Adrenal gland (tissue), 12 donors: Measurements from ENCODE around the gene FGD5. TPM values are rescaled to one million over a fixed set of nuclear protein-coding genes. Genes with fewer than 3 reads are reported as not detected.

Experiments
- DNase-seq, 7 donors: peaks; one replicate each; pipeline ENCODE4 v3.0.0-alpha.2; 2019 to 2020
- H3K27ac ChIP-seq, 5 donors: fragments of 200-600 bp; sonication (generic) in 4 of 5; 1 replicate in 3 of 5; 2 replicates in 2 of 5; pipeline versions ENCODE4 v1.5.1 to v1.8.0; 2016 to 2020; ENCODE audit warnings: mild to moderate bottlenecking in 1 of 5
- H3K27me3 ChIP-seq: fragments of 200-600 bp; 2 replicates; pipeline ENCODE4 v1.8.0; 2021
- H3K36me3 ChIP-seq, 2 donors: fragments of 200-600 bp; replicated peaks in 1 of 2; 1 replicate in 1 of 2; 2 replicates in 1 of 2; pipeline versions ENCODE4 v1.5.1 to v1.8.0; 2018 to 2022
- H3K4me1 ChIP-seq, 2 donors: fragments of 200-600 bp; replicated peaks in 1 of 2; 1 replicate in 1 of 2; 2 replicates in 1 of 2; pipeline versions ENCODE4 v1.5.1 to v1.8.0; 2018 to 2021
- H3K4me3 ChIP-seq, 4 donors: fragments of 200-600 bp; sonication (generic) in 3 of 4; one replicate each; pipeline ENCODE4 v1.5.1; 2016 to 2018
- H3K9me3 ChIP-seq, 3 donors: fragments of 200-600 bp; sonication (generic) in 1 of 3; replicated peaks in 1 of 3; 1 replicate in 2 of 3; 2 replicates in 1 of 3; pipeline versions ENCODE4 v1.5.1 to v1.8.0; 2016 to 2021
- POLR2A ChIP-seq, 2 donors: fragments of 450-650 bp; IDR thresholded peaks; one replicate each; pipeline ENCODE4 v1.6.1; 2017; ENCODE audit warnings: antibody characterized with exemption in 2 of 2, mild to moderate bottlenecking in 2 of 2, moderate library complexity in 1 of 2
- WGBS, 4 donors: extraction: QIAGEN DNeasy Blood & Tissue Kit in 2 of 4; methylation state at CpG; one replicate each; pipeline versions ENCODE4 v1.1.5 to v1.1.7; 2013 to 2017; 5-methylcytosine and 5-hydroxymethylcytosine counted together
- intact Hi-C, 2 donors: fragments of 100-400 bp; cut with DNase I; formaldehyde crosslinking; loops; one replicate each; pipeline versions ENCODE4 v1.14.1 to v1.15.0; 2022 to 2023
- polyA plus RNA-seq, 3 donors: library from polyadenylated mRNA; stranded (reverse); fragments of 200-250 nt in 2 of 3; fragments of 350-450 nt in 1 of 3; fragmentation: Illumina TruSeq in 1 of 3; extraction: RNeasy Lipid Tissue Mini Kit (QIAGEN cat#74804) in 1 of 3; gene quantifications; one replicate each; pipeline ENCODE4 v1.2.3, GENCODE V29; 2013 to 2014
- total RNA-seq, 9 donors: library from RNA; depleted of rRNA in 4 of 9; stranded (reverse); fragments of >200 nt in 4 of 9; fragments of 120-200 nt in 1 of 9; fragmentation: NEBNext Ultra II Directional in 1 of 9; extraction: Animal tissue kit (Norgen Biotek cat#: 25700) in 1 of 9; gene quantifications; one replicate each; pipeline versions ENCODE4 v1.1.0 to v1.2.4, GENCODE V29; 2013 to 2023
- TF ChIP-seq, protein P1 (sequence below), 6 experiments: fragments of 450-650 bp in 4 of 6; fragments of 200-600 bp in 2 of 6; sonication (generic) in 1 of 6; IDR thresholded peaks; 1 replicate in 5 of 6; 2 replicates in 1 of 6; pipeline versions ENCODE4 v1.5.1 to v1.8.0; 2016 to 2021; ENCODE audit warnings: antibody characterized with exemption in 6 of 6, mild to moderate bottlenecking in 2 of 6, moderate library complexity in 1 of 6
- donor health status: healthy with polysubstance abuse.
- donor health status: Bipolar disorder and iron deficiency.
- donor health status: DM: yes; HTN: yes; CAD: no.
- donor health status: DM: no; HTN: no; CAD: no.
- donor health status: DM: no; HTN: no; CAD: no.
- donor health status: DM: yes; HTN: yes; CAD: no.

The FGD5 gene
- total and polyA plus RNA-seq, 12 donors = 4.9 to 21.4 (median 11.2) TPM

DNA sequence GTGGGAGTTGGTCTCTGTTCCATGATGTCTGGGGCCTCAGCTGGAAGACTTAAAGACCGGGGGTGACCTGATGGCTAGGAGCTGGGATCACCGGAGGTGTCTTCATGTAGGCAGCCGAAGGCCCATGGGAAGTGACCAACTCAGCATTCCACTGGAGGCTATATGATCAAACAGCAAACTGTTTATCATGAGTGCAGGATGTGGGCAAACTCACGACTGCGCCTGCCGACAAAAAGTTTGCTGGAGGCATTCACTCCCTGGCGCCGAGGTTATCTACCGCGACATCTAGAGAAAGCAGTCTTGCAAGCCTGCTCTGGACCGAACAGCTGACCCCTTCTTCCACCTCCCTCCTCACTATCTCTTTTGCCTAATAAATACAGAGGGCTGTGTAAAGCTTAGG, 65.9 kb downstream of the FGD5 start:
- no peaks in the 10 kb centered on the region for H3K36me3 ChIP-seq
- H3K27me3 ChIP-seq = no peaks in the 10 kb centered on the region
- TF ChIP-seq, protein P1, sequence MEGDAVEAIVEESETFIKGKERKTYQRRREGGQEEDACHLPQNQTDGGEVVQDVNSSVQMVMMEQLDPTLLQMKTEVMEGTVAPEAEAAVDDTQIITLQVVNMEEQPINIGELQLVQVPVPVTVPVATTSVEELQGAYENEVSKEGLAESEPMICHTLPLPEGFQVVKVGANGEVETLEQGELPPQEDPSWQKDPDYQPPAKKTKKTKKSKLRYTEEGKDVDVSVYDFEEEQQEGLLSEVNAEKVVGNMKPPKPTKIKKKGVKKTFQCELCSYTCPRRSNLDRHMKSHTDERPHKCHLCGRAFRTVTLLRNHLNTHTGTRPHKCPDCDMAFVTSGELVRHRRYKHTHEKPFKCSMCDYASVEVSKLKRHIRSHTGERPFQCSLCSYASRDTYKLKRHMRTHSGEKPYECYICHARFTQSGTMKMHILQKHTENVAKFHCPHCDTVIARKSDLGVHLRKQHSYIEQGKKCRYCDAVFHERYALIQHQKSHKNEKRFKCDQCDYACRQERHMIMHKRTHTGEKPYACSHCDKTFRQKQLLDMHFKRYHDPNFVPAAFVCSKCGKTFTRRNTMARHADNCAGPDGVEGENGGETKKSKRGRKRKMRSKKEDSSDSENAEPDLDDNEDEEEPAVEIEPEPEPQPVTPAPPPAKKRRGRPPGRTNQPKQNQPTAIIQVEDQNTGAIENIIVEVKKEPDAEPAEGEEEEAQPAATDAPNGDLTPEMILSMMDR (IDR thresholded peaks at IDR 0.05) = no peak
- no peak for TF ChIP-seq POLR2A (IDR thresholded peaks at IDR 0.05)
- intact Hi-C loops = no loop called here
- H3K4me3 ChIP-seq = no peak overlapping the region
- H3K4me1 ChIP-seq = no peaks in the 10 kb centered on the region
- no peak for DNase-seq
- no peak overlapping the region for H3K27ac ChIP-seq
- 74 to 86% (median 79%) methylated on average over 4 to 11 of the region's 11 CpGs for WGBS, 4 donors
- no peaks in the 10 kb centered on the region for H3K9me3 ChIP-seq

GRCh38 chr3:14885307-14885706, 66.5 kb downstream of the FGD5 start:
- H3K36me3 ChIP-seq = no peaks in the 10 kb centered on the region
- no peak overlapping the region for H3K27ac ChIP-seq
- TF ChIP-seq POLR2A (IDR thresholded peaks at IDR 0.05) = no peak
- TF ChIP-seq, protein P1 (IDR thresholded peaks at IDR 0.05) = no peak
- DNase-seq = no peak
- H3K27me3 ChIP-seq = no peaks in the 10 kb centered on the region
- no peak overlapping the region for H3K4me3 ChIP-seq
- H3K9me3 ChIP-seq = no peaks in the 10 kb centered on the region
- 81 to 92% (median 85%) methylated on average over 11 to 13 of the region's 13 CpGs for WGBS, 4 donors
- no peaks in the 10 kb centered on the region for H3K4me1 ChIP-seq
- intact Hi-C loops = no loop called here

GRCh38 chr3:14886101-14886500, 67.3 kb downstream of the FGD5 start:
- WGBS, 4 donors = 74 to 90% (median 87%) methylated on average over 2 to 3 of the region's 3 CpGs
- no peak for TF ChIP-seq POLR2A (IDR thresholded peaks at IDR 0.05)
- TF ChIP-seq, protein P1 (IDR thresholded peaks at IDR 0.05) = no peak

GRCh38 chr3:14889205-14889604, 70.4 kb downstream of the FGD5 start:
- no peaks in the 10 kb centered on the region for H3K27me3 ChIP-seq
- H3K9me3 ChIP-seq = no peaks in the 10 kb centered on the region
- 61 to 65% (median 63%) methylated on average over 7 of the region's 7 CpGs for WGBS, 4 donors
- no peak for DNase-seq
- TF ChIP-seq, protein P1 (IDR thresholded peaks at IDR 0.05) = no peak
- no peak for TF ChIP-seq POLR2A (IDR thresholded peaks at IDR 0.05)
- no peaks in the 10 kb centered on the region for H3K4me1 ChIP-seq
- no peak overlapping the region for H3K27ac ChIP-seq
- no peaks in the 10 kb centered on the region for H3K36me3 ChIP-seq
- intact Hi-C loops = no loop called here
- no peak overlapping the region for H3K4me3 ChIP-seq

More at GRCh38 chr3:14886101-14886500, 67.3 kb downstream of the FGD5 start:
- no peaks in the 10 kb centered on the region for H3K9me3 ChIP-seq
- H3K27me3 ChIP-seq = no peaks in the 10 kb centered on the region
- H3K27ac ChIP-seq = no peak overlapping the region
- intact Hi-C loops = no loop called here
- DNase-seq = no peak
- no peaks in the 10 kb centered on the region for H3K4me1 ChIP-seq
- H3K36me3 ChIP-seq = no peaks in the 10 kb centered on the region
- no peak overlapping the region for H3K4me3 ChIP-seq
